ENCODE data around the gene TAS2R31.

GRCh38 chr12:10994307-10994706 is 36.9 kb downstream of the TAS2R31 start:
- no peak for TF ChIP-seq POLR2A (IDR thresholded peaks at IDR 0.05; ENCODE audit: low read depth, low read length)
- no peak for TF ChIP-seq POLR2AphosphoS5 (IDR thresholded peaks at IDR 0.05; ENCODE audit: low read depth, low read length)
